Forelimb muscle (tissue), 1 donor: ENCODE data around the gene DRD5. TPM values are rescaled to one million over a fixed set of nuclear protein-coding genes. Genes with fewer than 3 reads are reported as not detected.

Source experiments
- DNase-seq: peaks from one replicate; pipeline ENCODE4 v3.0.0-alpha.2; 2013; ENCODE audit warnings: low read depth
- polyA plus RNA-seq: library from polyadenylated mRNA; unstranded; fragments of 120-200 nt; gene quantifications from one replicate; pipeline ENCODE4 v1.2.1, GENCODE V29; 2013; ENCODE audit not compliant: insufficient read length

DRD5 gene
- polyA plus RNA-seq, 1 donor = 0.34 TPM

DNA sequence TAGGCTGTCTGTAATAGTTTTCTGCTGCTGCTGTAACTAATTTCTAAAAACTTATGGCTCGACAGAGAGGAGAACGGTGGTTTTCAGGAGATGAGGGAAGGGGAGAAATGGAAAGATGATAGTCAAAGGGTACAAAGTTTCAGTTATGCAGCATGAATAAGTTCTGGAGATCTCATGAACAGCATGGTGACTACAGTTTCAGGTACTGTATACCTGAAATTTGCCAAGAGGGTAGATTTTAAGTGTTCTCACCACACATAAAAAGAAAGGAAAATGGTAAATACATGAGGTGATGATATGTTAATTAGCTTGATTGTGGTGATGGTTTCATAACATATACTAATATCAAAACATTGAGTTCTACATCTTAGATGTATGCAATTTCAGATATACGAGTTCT lies 34.9 kb downstream of the DRD5 start:
- DNase-seq = no peak

DNA sequence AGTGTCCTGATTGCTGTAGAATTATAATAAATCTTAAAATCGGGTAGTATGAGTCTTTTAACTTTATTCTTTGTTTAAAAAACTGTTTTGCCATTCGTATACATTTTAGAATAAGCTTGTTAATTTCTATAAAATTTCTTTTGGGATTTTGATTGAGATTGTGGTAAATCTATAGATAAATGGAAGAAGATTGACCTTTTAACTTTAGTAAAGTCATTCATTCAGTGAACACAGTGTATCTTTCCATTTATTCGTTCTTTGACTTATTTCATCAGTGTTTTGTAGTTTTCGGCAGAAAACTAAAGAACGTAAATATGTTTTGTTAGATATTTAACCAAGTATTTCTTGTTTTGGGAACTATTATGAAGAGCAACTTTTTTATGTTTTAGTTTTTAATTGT lies 38.9 kb downstream of the DRD5 start:
- DNase-seq = no peak

DNA sequence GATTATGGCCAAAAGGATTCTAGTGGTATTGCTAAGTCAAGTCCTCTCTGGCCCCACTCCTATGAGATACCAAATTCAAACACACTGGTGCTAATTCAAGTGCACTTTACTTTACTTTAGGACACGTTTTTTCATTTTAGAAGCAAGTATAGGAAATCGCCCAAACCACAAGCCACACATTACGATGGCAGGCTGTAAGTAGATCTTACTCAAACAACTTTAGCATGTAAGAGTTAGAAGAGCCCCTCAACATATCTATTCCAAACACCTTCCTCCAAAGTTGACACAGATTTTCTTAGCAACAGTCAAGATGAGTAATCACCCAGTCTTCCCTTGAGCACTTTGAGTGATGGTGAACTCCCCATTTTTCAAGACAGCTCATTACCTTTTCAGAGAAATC lies 43.6 kb downstream of the DRD5 start:
- DNase-seq = no peak

GRCh38 chr4:9826551-9826950 lies 45.1 kb downstream of the DRD5 start:
- DNase-seq = no peak

DNA sequence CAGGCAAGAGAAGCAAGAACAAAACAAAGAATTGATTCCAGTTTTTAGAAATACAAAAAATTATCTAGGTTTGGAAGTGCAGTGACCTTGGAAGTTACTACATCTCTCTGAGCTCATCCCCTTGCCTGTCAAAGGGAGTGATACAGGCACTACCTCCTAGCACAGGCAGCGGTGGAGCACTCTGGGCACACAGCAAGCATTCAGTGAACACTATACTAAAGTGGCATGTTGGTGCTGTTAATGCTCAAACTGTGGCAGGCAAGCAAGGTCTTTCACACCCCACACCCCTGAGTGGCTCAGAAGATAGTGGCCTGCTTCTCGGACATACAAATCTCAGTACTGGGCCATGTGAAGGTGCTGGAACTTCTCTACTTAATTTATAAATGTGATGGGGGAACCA lies 51.2 kb downstream of the DRD5 start:
- DNase-seq = no peak

GRCh38 chr4:9833421-9833820 lies 52.0 kb downstream of the DRD5 start:
- no peak for DNase-seq

Other genes with a start within 250 kb of the DRD5 start
- 3.4 TPM for gene SLC2A9, start 239.9 kb downstream of the DRD5 start, polyA plus RNA-seq